ENCODE data around the gene ACTN3.

ACTN3 gene

DNA sequence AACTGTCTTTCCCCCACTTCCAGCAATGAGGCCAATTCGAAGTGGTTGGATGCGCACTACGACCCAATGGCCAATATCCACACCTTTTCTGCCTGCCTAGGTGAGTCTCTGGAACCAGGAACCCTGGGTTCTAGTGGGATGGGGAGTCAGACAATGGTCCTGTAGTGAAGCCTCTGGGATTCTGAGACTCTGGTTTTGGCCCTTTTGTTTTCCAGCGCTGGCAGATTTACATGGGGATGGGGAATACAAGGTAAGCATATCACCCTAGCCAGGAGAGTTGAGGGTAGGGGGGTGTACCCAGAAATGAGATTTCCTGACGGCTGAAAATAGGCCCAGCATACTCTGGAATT lies 35.7 kb upstream of the ACTN3 start:
- TF ChIP-seq, protein P1, sequence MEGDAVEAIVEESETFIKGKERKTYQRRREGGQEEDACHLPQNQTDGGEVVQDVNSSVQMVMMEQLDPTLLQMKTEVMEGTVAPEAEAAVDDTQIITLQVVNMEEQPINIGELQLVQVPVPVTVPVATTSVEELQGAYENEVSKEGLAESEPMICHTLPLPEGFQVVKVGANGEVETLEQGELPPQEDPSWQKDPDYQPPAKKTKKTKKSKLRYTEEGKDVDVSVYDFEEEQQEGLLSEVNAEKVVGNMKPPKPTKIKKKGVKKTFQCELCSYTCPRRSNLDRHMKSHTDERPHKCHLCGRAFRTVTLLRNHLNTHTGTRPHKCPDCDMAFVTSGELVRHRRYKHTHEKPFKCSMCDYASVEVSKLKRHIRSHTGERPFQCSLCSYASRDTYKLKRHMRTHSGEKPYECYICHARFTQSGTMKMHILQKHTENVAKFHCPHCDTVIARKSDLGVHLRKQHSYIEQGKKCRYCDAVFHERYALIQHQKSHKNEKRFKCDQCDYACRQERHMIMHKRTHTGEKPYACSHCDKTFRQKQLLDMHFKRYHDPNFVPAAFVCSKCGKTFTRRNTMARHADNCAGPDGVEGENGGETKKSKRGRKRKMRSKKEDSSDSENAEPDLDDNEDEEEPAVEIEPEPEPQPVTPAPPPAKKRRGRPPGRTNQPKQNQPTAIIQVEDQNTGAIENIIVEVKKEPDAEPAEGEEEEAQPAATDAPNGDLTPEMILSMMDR (IDR thresholded peaks at IDR 0.05; ENCODE audit: low read depth, low read length, missing control alignments), result no peak
- no peak for DNase-seq (ENCODE audit: low read depth)
- peak overlapping the region; percentile 81 for H3K4me3 ChIP-seq (ENCODE audit: low read depth, low read length)

DNA sequence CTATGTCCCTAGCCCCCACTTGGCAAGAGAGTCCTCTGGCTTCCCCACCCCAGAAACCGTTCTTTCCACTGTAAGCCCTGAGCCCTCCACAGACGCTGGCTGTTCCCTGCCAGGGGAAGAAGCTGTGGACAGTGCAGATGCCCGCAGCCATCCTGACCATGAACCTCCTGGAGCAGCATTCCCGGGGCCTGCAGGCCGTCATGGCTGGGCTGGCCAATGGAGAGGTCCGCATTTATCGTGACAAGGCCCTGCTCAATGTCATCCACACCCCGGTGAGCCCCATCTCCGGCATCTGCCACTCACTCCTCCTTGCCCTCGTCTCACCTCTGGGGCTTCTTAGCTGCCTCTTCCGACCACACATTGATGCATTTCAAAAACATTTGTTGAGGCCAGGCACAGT lies 23.1 kb upstream of the ACTN3 start:
- DNase-seq (ENCODE audit: low read depth), result no peak
- TF ChIP-seq, protein P1 (IDR thresholded peaks at IDR 0.05; ENCODE audit: low read depth, low read length, missing control alignments), result no peak
- no peak overlapping the region for H3K4me3 ChIP-seq (ENCODE audit: low read depth, low read length)

DNA sequence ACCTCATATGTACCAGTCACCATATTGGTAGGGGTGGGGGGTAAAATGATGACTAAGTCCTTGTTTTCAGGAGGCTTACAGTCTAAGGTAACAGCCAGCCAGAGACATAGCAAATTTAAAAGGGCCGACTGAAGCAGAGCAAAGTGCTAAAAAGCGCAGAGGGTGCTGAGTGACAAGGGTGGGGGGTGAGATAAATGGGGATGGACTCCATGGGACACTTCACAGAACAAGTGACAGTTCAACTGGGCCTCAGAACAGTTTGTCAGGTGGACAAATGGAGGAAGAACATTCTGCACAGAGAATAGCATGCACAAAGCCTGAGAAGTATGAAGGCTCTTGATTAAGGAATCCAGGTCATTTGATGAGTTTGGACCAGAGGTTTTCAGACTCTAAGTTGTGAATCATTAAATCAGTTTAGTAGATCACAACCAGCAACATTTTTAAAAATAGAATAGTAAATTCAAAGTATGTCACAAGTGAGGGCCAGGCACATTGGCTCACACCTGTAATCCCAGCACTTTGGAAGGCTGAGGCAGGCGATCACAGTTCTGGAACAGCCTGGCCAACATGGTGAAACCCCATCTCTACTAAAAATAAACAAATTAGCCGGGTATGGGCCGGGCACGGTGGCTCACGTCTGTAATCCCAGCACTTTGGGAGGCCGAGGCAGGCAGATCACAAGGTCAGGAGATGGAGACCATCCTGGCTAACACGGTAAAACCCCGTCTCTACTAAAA lies 22.2 kb upstream of the ACTN3 start:
- DNase-seq (ENCODE audit: low read depth), result no peak
- H3K4me3 ChIP-seq (ENCODE audit: low read depth, low read length), result no peak overlapping the region
- TF ChIP-seq, protein P1 (IDR thresholded peaks at IDR 0.05; ENCODE audit: low read depth, low read length, missing control alignments), result no peak

DNA sequence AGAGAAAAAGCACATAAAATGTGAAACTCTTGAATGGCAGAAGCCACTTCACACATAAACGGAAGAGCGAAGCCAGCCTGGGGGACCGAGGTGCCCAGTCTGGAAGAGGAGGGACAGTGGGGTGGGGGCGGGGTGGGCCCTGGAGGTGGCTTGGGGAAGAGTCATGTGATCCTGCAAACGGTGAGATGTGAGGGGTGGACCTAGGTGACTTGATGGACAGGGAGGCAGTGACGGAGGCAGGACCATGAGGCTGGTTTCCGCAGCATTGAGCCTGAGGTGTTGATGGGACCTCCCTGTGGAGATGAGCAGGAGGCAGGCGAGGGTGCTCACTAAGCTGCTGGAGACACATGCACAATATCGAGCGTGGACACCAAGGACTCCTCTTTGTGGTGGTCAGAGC lies 17.6 kb upstream of the ACTN3 start:
- DNase-seq (ENCODE audit: low read depth), result no peak

DNA sequence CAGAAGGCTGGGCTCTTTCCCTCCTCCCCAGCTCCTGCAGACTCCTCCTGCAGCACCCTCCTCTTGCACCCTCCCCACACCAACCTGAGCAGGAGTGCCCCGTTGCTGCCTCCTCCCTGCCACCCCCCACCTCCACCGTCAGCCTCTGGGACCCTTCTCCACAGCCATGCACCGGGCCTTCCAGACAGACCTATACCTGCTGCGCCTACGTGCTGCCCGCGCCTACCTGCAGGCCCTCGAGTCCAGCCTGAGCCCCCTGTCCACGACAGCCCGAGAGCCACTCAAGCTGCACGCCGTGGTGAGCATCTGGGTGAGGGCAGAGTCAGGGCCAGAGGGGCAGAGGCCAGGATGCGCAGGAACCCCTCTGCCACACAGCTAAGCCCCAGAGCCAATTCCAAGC lies 17.0 kb upstream of the ACTN3 start:
- DNase-seq (ENCODE audit: low read depth), result no peak
- H3K4me3 ChIP-seq (ENCODE audit: low read depth, low read length), result no peak overlapping the region
- TF ChIP-seq, protein P1 (IDR thresholded peaks at IDR 0.05; ENCODE audit: low read depth, low read length, missing control alignments), result no peak

More for the DNA sequence above, 17.6 kb upstream of the ACTN3 start:
- TF ChIP-seq, protein P1 (IDR thresholded peaks at IDR 0.05; ENCODE audit: low read depth, low read length, missing control alignments), result no peak
- H3K4me3 ChIP-seq (ENCODE audit: low read depth, low read length), result no peak overlapping the region

DNA sequence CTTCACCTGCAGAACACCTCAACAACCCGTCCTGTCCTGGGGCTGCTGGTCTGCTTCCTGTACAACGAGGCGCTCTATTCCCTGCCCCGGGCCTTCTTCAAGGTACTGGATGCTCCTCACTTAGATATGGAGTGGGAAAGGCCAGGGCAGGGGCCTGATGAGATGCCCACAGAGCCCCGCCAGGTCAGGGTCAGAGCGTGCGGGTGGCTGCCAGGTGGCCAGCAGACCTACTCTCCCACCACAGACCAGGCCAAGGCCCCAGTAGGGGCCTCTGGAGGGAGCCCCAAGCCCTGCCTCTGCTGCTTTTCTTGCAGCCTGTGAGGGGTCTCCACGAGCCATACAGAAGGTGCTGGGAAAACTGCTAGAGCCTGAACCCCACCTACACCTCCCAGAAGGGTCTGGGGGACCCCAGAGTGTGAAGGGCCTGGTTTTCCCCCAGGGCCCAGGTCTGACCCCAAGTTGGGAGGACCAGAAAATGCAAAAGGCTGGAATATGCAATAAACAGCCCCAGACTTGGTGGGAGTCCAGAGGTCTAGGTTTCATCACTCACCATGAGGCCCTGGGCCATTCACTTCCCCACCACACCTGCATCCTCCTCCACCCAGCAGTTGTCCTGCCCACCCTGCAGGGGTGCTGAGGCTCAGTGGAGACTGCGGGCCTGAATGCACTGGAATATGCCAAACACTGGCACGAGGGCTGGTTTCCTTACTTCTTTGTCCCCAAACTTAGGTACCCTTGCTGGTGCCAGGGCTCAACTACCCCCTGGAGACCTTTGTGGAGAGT lies 15.6 kb upstream of the ACTN3 start:
- DNase-seq (ENCODE audit: low read depth), result no peak
- no peak overlapping the region for H3K4me3 ChIP-seq (ENCODE audit: low read depth, low read length)
- TF ChIP-seq, protein P1 (IDR thresholded peaks at IDR 0.05; ENCODE audit: low read depth, low read length, missing control alignments), result no peak

Data from GM12864 (cell line).